Osteoblast (primary cell): ENCODE measurements around the gene PALLD. TPM values are rescaled to one million over a fixed set of nuclear protein-coding genes. Genes with fewer than 3 reads are reported as not detected.

Source experiments
- DNase-seq: peaks from one replicate; pipeline ENCODE4 v3.0.0; 2011; ENCODE audit warnings: low spot score, mixed read lengths; ENCODE audit not compliant: insufficient read length; ENCODE audit errors: missing footprints
- H2AFZ ChIP-seq: 2 replicates; pipeline ENCODE4 v1.6.0; 2011; ENCODE audit warnings: mild to moderate bottlenecking, low read length
- H3K27ac ChIP-seq: 2 replicates; pipeline ENCODE4 v1.5.1; 2011; ENCODE audit warnings: mild to moderate bottlenecking, low read depth, low read length, moderate library complexity
- H3K27me3 ChIP-seq: 2 replicates; pipeline ENCODE4 v1.6.0; 2012; ENCODE audit warnings: mild to moderate bottlenecking, control low read depth, inconsistent platforms, low read length, moderate library complexity; ENCODE audit not compliant: insufficient read depth
- H3K36me3 ChIP-seq: 2 replicates; pipeline ENCODE4 v1.5.1; 2011; ENCODE audit warnings: mild to moderate bottlenecking, low read length, control low read depth, moderate library complexity; ENCODE audit not compliant: insufficient read depth
- H3K4me1 ChIP-seq: 2 replicates; pipeline ENCODE4 v1.5.1; 2011; ENCODE audit warnings: mild to moderate bottlenecking, low read length, control low read depth, moderate library complexity; ENCODE audit not compliant: insufficient read depth
- H3K4me2 ChIP-seq: 2 replicates; pipeline ENCODE4 v1.6.0; 2011; ENCODE audit warnings: mild to moderate bottlenecking, low read length; ENCODE audit not compliant: insufficient read depth
- H3K4me3 ChIP-seq: fragments of 200-600 bp; sonication (generic); 3 replicates; pipeline ENCODE4 v1.5.1; 2012; ENCODE audit warnings: mild to moderate bottlenecking, low read length, inconsistent platforms; ENCODE audit not compliant: insufficient read depth
- H3K79me2 ChIP-seq: 2 replicates; pipeline ENCODE4 v1.6.0; 2012; ENCODE audit warnings: mild to moderate bottlenecking, low read length, control low read depth, inconsistent platforms; ENCODE audit not compliant: insufficient read depth
- H3K9me3 ChIP-seq: 2 replicates; pipeline ENCODE4 v1.5.1; 2011; ENCODE audit warnings: low read depth, low read length, control low read depth
- H4K20me1 ChIP-seq: 2 replicates; pipeline ENCODE4 v1.6.0; 2012; ENCODE audit warnings: mild to moderate bottlenecking, low read length, control low read depth; ENCODE audit not compliant: insufficient read depth
- CTCF ChIP-seq: IDR thresholded peaks from 2 replicates; pipeline ENCODE4 v1.5.1; 2011; ENCODE audit warnings: mild to moderate bottlenecking, low read depth, low read length, moderate library complexity; ENCODE audit errors: extremely low read depth
- total RNA-seq: library from RNA; depleted of rRNA; stranded (reverse); fragments of >200 nt; gene quantifications from 2 replicates; pipeline ENCODE4 v1.2.3, GENCODE V29; 2012

Gene PALLD
- total RNA-seq, 1 donor: 244 TPM

- no peak overlapping the region for H3K27ac ChIP-seq
- peaks cover 12% of the 10 kb centered on the region for H3K4me1 ChIP-seq
- no peak overlapping the region for H3K4me3 ChIP-seq
- H3K27me3 ChIP-seq: no peaks in the 10 kb centered on the region
- no peak overlapping the region for H2AFZ ChIP-seq
- no peak overlapping the region for H3K4me2 ChIP-seq
- TF ChIP-seq CTCF: no peak
- H4K20me1 ChIP-seq: no peaks in the 10 kb centered on the region
- H3K9me3 ChIP-seq: no peaks in the 10 kb centered on the region
- DNase-seq: no peak
- no peaks in the 10 kb centered on the region for H3K36me3 ChIP-seq
- no peaks in the 10 kb centered on the region for H3K79me2 ChIP-seq
Observed at GRCh38 chr4:168522829-168523489, 26.1 kb downstream of the PALLD start.

GRCh38 chr4:168524006-168524405 lies 27.2 kb downstream of the PALLD start:
- H4K20me1 ChIP-seq: no peaks in the 10 kb centered on the region
- no peak overlapping the region for H3K4me2 ChIP-seq
- DNase-seq: no peak
- TF ChIP-seq CTCF: no peak
- H3K9me3 ChIP-seq: no peaks in the 10 kb centered on the region
- H3K4me1 ChIP-seq: peaks cover 22% of the 10 kb centered on the region
- H3K36me3 ChIP-seq: no peaks in the 10 kb centered on the region
- peak overlapping the region; percentile 39 for H3K27ac ChIP-seq
- H3K4me3 ChIP-seq: no peak overlapping the region
- H3K27me3 ChIP-seq: no peaks in the 10 kb centered on the region
- no peaks in the 10 kb centered on the region for H3K79me2 ChIP-seq
- no peak overlapping the region for H2AFZ ChIP-seq

- H4K20me1 ChIP-seq: no peaks in the 10 kb centered on the region
- H3K36me3 ChIP-seq: no peaks in the 10 kb centered on the region
- H3K4me2 ChIP-seq: no peak overlapping the region
- no peak for DNase-seq
- no peaks in the 10 kb centered on the region for H3K27me3 ChIP-seq
- H3K27ac ChIP-seq: peak overlapping the region; percentile 39
- no peaks in the 10 kb centered on the region for H3K79me2 ChIP-seq
- no peaks in the 10 kb centered on the region for H3K9me3 ChIP-seq
- no peak for TF ChIP-seq CTCF
- H3K4me3 ChIP-seq: no peak overlapping the region
- no peak overlapping the region for H2AFZ ChIP-seq
- peaks cover 25% of the 10 kb centered on the region for H3K4me1 ChIP-seq
Observed at GRCh38 chr4:168524897-168525296, 28.0 kb downstream of the PALLD start.

GRCh38 chr4:168527560-168527959 lies 30.7 kb downstream of the PALLD start:
- H3K4me1 ChIP-seq: peaks cover 31% of the 10 kb centered on the region
- no peaks in the 10 kb centered on the region for H3K27me3 ChIP-seq
- no peaks in the 10 kb centered on the region for H3K36me3 ChIP-seq
- H4K20me1 ChIP-seq: no peaks in the 10 kb centered on the region
- TF ChIP-seq CTCF: no peak
- peak overlapping the region; percentile 28 for H3K4me2 ChIP-seq
- no peak overlapping the region for H3K4me3 ChIP-seq
- H3K27ac ChIP-seq: peak overlapping the region; percentile 86
- H3K79me2 ChIP-seq: no peaks in the 10 kb centered on the region
- peak; percentile 43 for DNase-seq
- H3K9me3 ChIP-seq: no peaks in the 10 kb centered on the region
- no peak overlapping the region for H2AFZ ChIP-seq
